K562 (cell line): ENCODE results near the gene XPO1. TPM values are rescaled to one million over a fixed set of nuclear protein-coding genes. Genes with fewer than 3 reads are reported as not detected.

Experiments
- CHD1 ChIP-seq: fragments of 200-600 bp; sonication (generic); IDR thresholded peaks from one replicate; pipeline ENCODE4 v1.6.1; 2012; ENCODE audit warnings: mild to moderate bottlenecking, moderate library complexity, low read length, inconsistent platforms
- NFIX ChIP-seq: fragments of 250-450 bp; sonication (Bioruptor Pico); IDR thresholded peaks from 2 replicates; pipeline ENCODE4 v1.4.0; 2020; ENCODE audit warnings: low read depth, mild to moderate bottlenecking, moderate library complexity
- NR1H2 ChIP-seq: sonication (generic); formaldehyde crosslinking; IDR thresholded peaks from 2 replicates; pipeline ENCODE4 v1.4.0; 2020; ENCODE audit warnings: mild to moderate bottlenecking, missing genetic modification reagents
- PHB2 ChIP-seq: fragments of 450-650 bp; IDR thresholded peaks from 2 replicates; pipeline ENCODE4 v1.6.1; 2017; ENCODE audit warnings: low read depth
- TCFL5 ChIP-seq: fragments of 250-450 bp; sonication (Bioruptor Pico); conservative IDR thresholded peaks from 2 replicates; pipeline ENCODE4 v1.6.1; 2021; ENCODE audit warnings: mild to moderate bottlenecking, moderate library complexity, matching md5 sums
- TSC22D4 ChIP-seq: fragments of 450-650 bp; IDR thresholded peaks from 2 replicates; pipeline ENCODE4 v1.6.1; 2016; ENCODE audit warnings: missing genetic modification characterization, missing biosample characterization, control low read depth
- U2AF1 ChIP-seq: fragments of 200-400 bp; formaldehyde crosslinking; optimal IDR thresholded peaks from 2 replicates; pipeline ENCODE3; 2017; ENCODE audit warnings: mild to moderate bottlenecking, low read depth, low read length, moderate library complexity
- ZKSCAN3 ChIP-seq: fragments of 250-450 bp; sonication (Bioruptor Pico); IDR thresholded peaks from 2 replicates; pipeline ENCODE4 v1.4.0; 2020
- ZNF212 ChIP-seq: fragments of 450-650 bp; formaldehyde crosslinking; IDR thresholded peaks from 2 replicates; pipeline ENCODE4 v1.4.0; 2020; ENCODE audit warnings: mild to moderate bottlenecking
- ZNF77 ChIP-seq: fragments of 250-450 bp; sonication (Bioruptor Pico); IDR thresholded peaks from 2 replicates; pipeline ENCODE4 v1.5.0; 2020
- ZNF830 ChIP-seq: fragments of 250-450 bp; sonication (Bioruptor Pico); IDR thresholded peaks from 2 replicates; pipeline ENCODE4 v1.5.0; 2021; ENCODE audit warnings: mild to moderate bottlenecking
- polyA plus RNA-seq, 8 experiments: library from polyadenylated mRNA; depleted of rRNA in 4 of 8; stranded (reverse) in 5 of 8; unstranded in 3 of 8; fragments of >200 nt; fragmentation: Nextera tagmentation in 2 of 8; fragmentation: Illumina TruSeq in 1 of 8; extraction: Ambion mirVana in 2 of 8; extraction: Trizol in 1 of 8; gene quantifications; 2 replicates each; pipeline versions ENCODE4 v1.2.1 to v1.2.3, GENCODE V29; 2011 to 2014; ENCODE audit warnings: inconsistent platforms in 1 of 8, missing spikeins in 1 of 8
- total RNA-seq, 7 experiments: library from RNA; depleted of rRNA in 6 of 7; stranded (reverse); fragments of >200 nt in 6 of 7; fragmentation: Illumina TruSeq in 2 of 7; extraction: Trizol in 2 of 7; gene quantifications; 2 replicates each; pipeline versions ENCODE4 v1.2.1 to v1.2.3, GENCODE V29; 2011 to 2021; ENCODE audit warnings: low replicate concordance in 1 of 7
- TF ChIP-seq, protein P1 (sequence below), 2 experiments: IDR thresholded peaks in 1 of 2; conservative IDR thresholded peaks in 1 of 2; 2 replicates each; pipeline ENCODE4 v1.6.1; 2016; ENCODE audit warnings: low read depth in 2 of 2, mild to moderate bottlenecking in 1 of 2, missing compliant biosample characterization in 1 of 2, missing genetic modification characterization in 1 of 2, moderate library complexity in 1 of 2
- TF ChIP-seq, protein P2 (sequence below): sonication (generic); formaldehyde crosslinking; IDR thresholded peaks from 2 replicates; pipeline ENCODE4 v1.4.0; 2020; ENCODE audit warnings: mild to moderate bottlenecking, missing genetic modification reagents
- TF ChIP-seq, protein P3 (sequence below): fragments of 250-450 bp; sonication (Bioruptor Pico); IDR thresholded peaks from 2 replicates; pipeline ENCODE4 v1.8.0; 2022; ENCODE audit warnings: moderate library complexity, mild to moderate bottlenecking, inconsistent platforms
- TF ChIP-seq, protein P4 (sequence below): fragments of 450-650 bp; formaldehyde crosslinking; conservative IDR thresholded peaks from 2 replicates; pipeline ENCODE4 v1.4.0; 2022; ENCODE audit warnings: mild to moderate bottlenecking, missing genetic modification characterization
- TF ChIP-seq, protein P5 (sequence below): sonication (generic); formaldehyde crosslinking; IDR thresholded peaks from 2 replicates; pipeline ENCODE4 v1.9.0; 2022; ENCODE audit warnings: mild to moderate bottlenecking, missing genetic modification reagents
- TF ChIP-seq, protein P6 (sequence below): fragments of 150-350 bp; conservative IDR thresholded peaks from 2 replicates; pipeline ENCODE4 v1.6.1; 2014; ENCODE audit warnings: low read length

The XPO1 gene
- total and polyA plus RNA-seq, 9 of the 15 experiments (the other 6 are each of a cell fraction or from before 2014, with no cell fraction given), result 86.2 to 307 (median 216) TPM

DNA sequence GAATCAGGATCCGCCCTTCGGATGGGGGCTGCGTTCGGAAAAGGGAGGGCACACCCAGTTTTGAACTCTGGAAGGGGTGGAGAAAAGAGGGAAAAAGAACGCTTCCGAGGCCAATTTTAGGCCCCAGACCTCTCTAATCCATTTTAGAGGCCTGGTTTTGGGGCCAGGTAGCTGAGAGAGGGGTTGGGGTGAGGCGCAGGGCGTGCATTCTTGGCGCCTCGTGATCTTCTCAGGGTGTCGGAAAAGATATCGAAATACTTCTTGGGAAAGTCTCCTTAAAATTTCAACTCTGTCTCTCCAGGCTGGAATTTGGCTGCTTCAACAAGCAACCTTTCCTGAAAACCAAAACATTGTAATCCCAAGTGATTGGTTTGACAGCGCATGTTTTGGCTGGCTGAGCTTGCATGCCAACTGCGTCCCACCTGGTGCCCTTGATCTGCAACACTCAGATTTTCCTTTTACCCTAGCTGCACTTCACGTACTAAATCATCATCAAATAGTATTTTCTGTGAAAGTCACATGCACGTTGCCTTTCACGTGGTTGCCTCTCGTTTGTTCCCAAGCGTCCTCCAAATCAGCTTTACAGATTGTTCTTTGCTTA lies 864 bp upstream of the XPO1 start (continued):
- TF ChIP-seq, protein P1, sequence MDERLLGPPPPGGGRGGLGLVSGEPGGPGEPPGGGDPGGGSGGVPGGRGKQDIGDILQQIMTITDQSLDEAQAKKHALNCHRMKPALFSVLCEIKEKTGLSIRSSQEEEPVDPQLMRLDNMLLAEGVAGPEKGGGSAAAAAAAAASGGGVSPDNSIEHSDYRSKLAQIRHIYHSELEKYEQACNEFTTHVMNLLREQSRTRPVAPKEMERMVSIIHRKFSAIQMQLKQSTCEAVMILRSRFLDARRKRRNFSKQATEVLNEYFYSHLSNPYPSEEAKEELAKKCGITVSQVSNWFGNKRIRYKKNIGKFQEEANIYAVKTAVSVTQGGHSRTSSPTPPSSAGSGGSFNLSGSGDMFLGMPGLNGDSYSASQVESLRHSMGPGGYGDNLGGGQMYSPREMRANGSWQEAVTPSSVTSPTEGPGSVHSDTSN (CRISPR knock-in tag; IDR thresholded peaks at IDR 0.05; ENCODE audit: low read depth), result no peak
- TF ChIP-seq, protein P1 (tag; conservative IDR thresholded peaks at IDR 0.05; ENCODE audit: low read depth), result no peak
- TF ChIP-seq, protein P2, sequence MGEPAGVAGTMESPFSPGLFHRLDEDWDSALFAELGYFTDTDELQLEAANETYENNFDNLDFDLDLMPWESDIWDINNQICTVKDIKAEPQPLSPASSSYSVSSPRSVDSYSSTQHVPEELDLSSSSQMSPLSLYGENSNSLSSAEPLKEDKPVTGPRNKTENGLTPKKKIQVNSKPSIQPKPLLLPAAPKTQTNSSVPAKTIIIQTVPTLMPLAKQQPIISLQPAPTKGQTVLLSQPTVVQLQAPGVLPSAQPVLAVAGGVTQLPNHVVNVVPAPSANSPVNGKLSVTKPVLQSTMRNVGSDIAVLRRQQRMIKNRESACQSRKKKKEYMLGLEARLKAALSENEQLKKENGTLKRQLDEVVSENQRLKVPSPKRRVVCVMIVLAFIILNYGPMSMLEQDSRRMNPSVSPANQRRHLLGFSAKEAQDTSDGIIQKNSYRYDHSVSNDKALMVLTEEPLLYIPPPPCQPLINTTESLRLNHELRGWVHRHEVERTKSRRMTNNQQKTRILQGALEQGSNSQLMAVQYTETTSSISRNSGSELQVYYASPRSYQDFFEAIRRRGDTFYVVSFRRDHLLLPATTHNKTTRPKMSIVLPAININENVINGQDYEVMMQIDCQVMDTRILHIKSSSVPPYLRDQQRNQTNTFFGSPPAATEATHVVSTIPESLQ (CRISPR knock-in tag), result no peak
- TF ChIP-seq, protein P3, sequence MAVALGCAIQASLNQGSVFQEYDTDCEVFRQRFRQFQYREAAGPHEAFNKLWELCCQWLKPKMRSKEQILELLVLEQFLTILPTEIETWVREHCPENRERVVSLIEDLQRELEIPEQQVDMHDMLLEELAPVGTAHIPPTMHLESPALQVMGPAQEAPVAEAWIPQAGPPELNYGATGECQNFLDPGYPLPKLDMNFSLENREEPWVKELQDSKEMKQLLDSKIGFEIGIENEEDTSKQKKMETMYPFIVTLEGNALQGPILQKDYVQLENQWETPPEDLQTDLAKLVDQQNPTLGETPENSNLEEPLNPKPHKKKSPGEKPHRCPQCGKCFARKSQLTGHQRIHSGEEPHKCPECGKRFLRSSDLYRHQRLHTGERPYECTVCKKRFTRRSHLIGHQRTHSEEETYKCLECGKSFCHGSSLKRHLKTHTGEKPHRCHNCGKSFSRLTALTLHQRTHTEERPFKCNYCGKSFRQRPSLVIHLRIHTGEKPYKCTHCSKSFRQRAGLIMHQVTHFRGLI (CRISPR knock-in tag), result no peak
- TF ChIP-seq ZNF77 (CRISPR knock-in tag) (no peak), U2AF1 (no peak), CHD1 (no peak), TSC22D4 (no peak), NFIX (no peak), TCFL5 (0 out of 2 replicates have a peak, but pooled peaks have one; percentile 4), ZNF212 (CRISPR knock-in tag) (no peak), PHB2 (no peak), NR1H2 (no peak), ZKSCAN3 (CRISPR knock-in tag) (no peak), ZNF830 (CRISPR knock-in tag) (no peak)
- TF ChIP-seq, protein P4, sequence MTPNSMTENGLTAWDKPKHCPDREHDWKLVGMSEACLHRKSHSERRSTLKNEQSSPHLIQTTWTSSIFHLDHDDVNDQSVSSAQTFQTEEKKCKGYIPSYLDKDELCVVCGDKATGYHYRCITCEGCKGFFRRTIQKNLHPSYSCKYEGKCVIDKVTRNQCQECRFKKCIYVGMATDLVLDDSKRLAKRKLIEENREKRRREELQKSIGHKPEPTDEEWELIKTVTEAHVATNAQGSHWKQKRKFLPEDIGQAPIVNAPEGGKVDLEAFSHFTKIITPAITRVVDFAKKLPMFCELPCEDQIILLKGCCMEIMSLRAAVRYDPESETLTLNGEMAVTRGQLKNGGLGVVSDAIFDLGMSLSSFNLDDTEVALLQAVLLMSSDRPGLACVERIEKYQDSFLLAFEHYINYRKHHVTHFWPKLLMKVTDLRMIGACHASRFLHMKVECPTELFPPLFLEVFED, result no peak
- TF ChIP-seq, protein P5, sequence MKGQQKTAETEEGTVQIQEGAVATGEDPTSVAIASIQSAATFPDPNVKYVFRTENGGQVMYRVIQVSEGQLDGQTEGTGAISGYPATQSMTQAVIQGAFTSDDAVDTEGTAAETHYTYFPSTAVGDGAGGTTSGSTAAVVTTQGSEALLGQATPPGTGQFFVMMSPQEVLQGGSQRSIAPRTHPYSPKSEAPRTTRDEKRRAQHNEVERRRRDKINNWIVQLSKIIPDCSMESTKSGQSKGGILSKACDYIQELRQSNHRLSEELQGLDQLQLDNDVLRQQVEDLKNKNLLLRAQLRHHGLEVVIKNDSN (CRISPR knock-in tag), result peak; percentile 24; the same call in 1 of the 2 replicates
- TF ChIP-seq, protein P6, sequence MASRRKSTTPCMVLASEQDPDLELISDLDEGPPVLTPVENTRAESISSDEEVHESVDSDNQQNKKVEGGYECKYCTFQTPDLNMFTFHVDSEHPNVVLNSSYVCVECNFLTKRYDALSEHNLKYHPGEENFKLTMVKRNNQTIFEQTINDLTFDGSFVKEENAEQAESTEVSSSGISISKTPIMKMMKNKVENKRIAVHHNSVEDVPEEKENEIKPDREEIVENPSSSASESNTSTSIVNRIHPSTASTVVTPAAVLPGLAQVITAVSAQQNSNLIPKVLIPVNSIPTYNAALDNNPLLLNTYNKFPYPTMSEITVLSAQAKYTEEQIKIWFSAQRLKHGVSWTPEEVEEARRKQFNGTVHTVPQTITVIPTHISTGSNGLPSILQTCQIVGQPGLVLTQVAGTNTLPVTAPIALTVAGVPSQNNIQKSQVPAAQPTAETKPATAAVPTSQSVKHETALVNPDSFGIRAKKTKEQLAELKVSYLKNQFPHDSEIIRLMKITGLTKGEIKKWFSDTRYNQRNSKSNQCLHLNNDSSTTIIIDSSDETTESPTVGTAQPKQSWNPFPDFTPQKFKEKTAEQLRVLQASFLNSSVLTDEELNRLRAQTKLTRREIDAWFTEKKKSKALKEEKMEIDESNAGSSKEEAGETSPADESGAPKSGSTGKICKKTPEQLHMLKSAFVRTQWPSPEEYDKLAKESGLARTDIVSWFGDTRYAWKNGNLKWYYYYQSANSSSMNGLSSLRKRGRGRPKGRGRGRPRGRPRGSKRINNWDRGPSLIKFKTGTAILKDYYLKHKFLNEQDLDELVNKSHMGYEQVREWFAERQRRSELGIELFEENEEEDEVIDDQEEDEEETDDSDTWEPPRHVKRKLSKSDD, result no peak
